ENCODE data around the gene MYH14.

DNA sequence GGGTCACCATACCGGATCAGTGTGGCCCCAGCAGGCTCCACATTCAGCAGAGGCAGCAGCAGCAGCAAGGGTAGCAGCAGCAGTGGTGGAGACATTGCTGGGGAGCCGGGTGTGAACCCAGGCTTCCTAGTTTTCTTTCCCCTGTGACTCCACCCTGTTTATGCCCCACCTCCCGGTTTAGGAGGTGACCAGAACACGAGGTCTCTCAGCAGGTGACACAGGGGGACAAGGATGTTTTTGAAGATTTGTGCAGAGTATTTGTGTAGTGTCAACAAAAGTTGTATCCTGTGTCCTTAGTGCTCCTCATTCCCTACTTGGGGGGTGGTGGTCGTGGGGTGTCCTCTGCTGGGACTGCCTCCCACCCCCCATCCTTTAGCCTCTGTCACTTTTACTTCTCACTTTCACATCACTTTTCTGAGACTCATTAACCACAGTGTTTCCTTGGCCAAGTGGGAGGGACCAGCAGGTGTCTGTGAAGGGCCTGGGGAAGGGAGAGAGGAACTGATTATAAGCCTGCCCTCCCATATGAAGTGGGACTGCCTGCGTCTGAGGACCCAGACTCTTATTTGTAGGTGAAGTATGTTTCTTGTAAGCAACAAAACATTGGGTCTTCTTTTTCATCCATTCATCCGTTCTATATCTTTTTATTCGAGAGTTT is 141.4 kb downstream of the MYH14 start:
- TF ChIP-seq POLR2AphosphoS5 (IDR thresholded peaks at IDR 0.05; ENCODE audit: low read length), result peak; percentile 97
- no peak for TF ChIP-seq EZH2 (IDR thresholded peaks at IDR 0.05; ENCODE audit: borderline replicate concordance, control insufficient read depth, low read depth, low read length)
- TF ChIP-seq ZSCAN29 (IDR thresholded peaks at IDR 0.05), result no peak
- no peak for TF ChIP-seq GABPA (IDR thresholded peaks at IDR 0.05; ENCODE audit: low read depth)
- TF ChIP-seq EP300 (IDR thresholded peaks at IDR 0.05; ENCODE audit: borderline replicate concordance in 1 of 2, control insufficient read depth in 1 of 2, low read depth in 2 of 2, low read length in 2 of 2), result peak; percentile 48 to 88; a peak in 3 of 4 replicates
- peak; percentile 50; the same call in 2 of the 3 replicates for TF ChIP-seq POU2F2 (IDR thresholded peaks at IDR 0.05; ENCODE audit: borderline replicate concordance, low read depth, low read length)
- peak; percentile 87; the same call in 1 of the 2 replicates for TF ChIP-seq PAX5 (IDR thresholded peaks at IDR 0.05; ENCODE audit: borderline replicate concordance, low read depth, low read length)
- TF ChIP-seq YY1 (IDR thresholded peaks at IDR 0.05; ENCODE audit: low read depth, low read length), result peak; percentile 71
- TF ChIP-seq, protein P1, sequence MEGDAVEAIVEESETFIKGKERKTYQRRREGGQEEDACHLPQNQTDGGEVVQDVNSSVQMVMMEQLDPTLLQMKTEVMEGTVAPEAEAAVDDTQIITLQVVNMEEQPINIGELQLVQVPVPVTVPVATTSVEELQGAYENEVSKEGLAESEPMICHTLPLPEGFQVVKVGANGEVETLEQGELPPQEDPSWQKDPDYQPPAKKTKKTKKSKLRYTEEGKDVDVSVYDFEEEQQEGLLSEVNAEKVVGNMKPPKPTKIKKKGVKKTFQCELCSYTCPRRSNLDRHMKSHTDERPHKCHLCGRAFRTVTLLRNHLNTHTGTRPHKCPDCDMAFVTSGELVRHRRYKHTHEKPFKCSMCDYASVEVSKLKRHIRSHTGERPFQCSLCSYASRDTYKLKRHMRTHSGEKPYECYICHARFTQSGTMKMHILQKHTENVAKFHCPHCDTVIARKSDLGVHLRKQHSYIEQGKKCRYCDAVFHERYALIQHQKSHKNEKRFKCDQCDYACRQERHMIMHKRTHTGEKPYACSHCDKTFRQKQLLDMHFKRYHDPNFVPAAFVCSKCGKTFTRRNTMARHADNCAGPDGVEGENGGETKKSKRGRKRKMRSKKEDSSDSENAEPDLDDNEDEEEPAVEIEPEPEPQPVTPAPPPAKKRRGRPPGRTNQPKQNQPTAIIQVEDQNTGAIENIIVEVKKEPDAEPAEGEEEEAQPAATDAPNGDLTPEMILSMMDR (IDR thresholded peaks at IDR 0.05 in 2 of 3, conservative IDR thresholded peaks at IDR 0.05 in 1 of 3; ENCODE audit: control insufficient read depth in 2 of 3, extremely low read depth in 1 of 3, insufficient read depth in 1 of 3, low read depth in 3 of 3, low read length in 3 of 3), result no peak
- peak; percentile 53 for TF ChIP-seq CREB1 (IDR thresholded peaks at IDR 0.05; ENCODE audit: low read depth)

All from GM12878 (cell line).